GM12878 (cell line): Measurements from ENCODE around the gene CELF2. TPM values are rescaled to one million over a fixed set of nuclear protein-coding genes. Genes with fewer than 3 reads are reported as not detected.

Experiments used
- ATAC-seq: fragments of 200-7000 bp; cut with Tn5 transposase; 3 replicates; pipeline ENCODE4 v1.9.1; 2020; ENCODE audit warnings: mild to moderate bottlenecking, moderate library complexity
- BruUV-seq: library from RNA; stranded (reverse); fragments of 400-500 nt; replicated peaks from 2 replicates; lab custom pipeline; 2021; lab: Mats Ljungman, UMichigan
- CTCF ChIA-PET: fragments of 300-600 bp; sonication (Branson Sonifier 250); formaldehyde crosslinking; extraction: SDS; loops from one replicate; lab custom pipeline; 2021; ENCODE audit warnings: inconsistent platforms; lab: Yijun Ruan, JAX
- POLR2A ChIA-PET: fragments of 350-600 bp; formaldehyde crosslinking; extraction: SDS; loops from one replicate; lab custom pipeline; 2021; ENCODE audit warnings: inconsistent platforms; lab: Charles Lee
- RAD21 ChIA-PET: fragments of 300-600 bp; sonication (Branson Sonifier 250); formaldehyde crosslinking; loops from one replicate; lab custom pipeline; 2023; ENCODE audit warnings: antibody characterized with exemption; ENCODE audit not compliant: unreplicated experiment; lab: Charles Lee
- SMC1A ChIA-PET: fragments of 300-600 bp; sonication (Branson Sonifier 250); formaldehyde crosslinking; loops from one replicate; lab custom pipeline; 2023; ENCODE audit not compliant: unreplicated experiment, uncharacterized antibody; lab: Charles Lee
- DNase-seq: peaks from one replicate; pipeline ENCODE4 v3.0.0-alpha.2; 2011; ENCODE audit warnings: low read depth, low spot score
- FAIRE-seq: peaks from 3 replicates; lab custom pipeline; 2011; peaks lifted over from hg19 to GRCh38; lab: Jason Lieb, UNC
- H2AFZ ChIP-seq: 2 replicates; pipeline ENCODE4 v1.6.0; 2011; ENCODE audit warnings: low read depth, low read length, control low read depth; ENCODE audit not compliant: control insufficient read depth
- H3K27ac ChIP-seq: 2 replicates; pipeline ENCODE4 v1.5.1; 2011; ENCODE audit warnings: control low read depth; ENCODE audit not compliant: control insufficient read depth, insufficient read depth
- H3K27me3 ChIP-seq, 2 experiments: replicated peaks in 1 of 2; 2 replicates each; pipeline versions ENCODE4 v1.6.0 to v1.6.1; 2011; ENCODE audit warnings: low read length in 1 of 2; ENCODE audit not compliant: control insufficient read depth in 2 of 2, insufficient read depth in 2 of 2
- H3K36me3 ChIP-seq, 2 experiments: 2 replicates each; pipeline ENCODE4 v1.5.1; 2011; ENCODE audit warnings: low read length in 1 of 2; ENCODE audit not compliant: control insufficient read depth in 2 of 2, insufficient read depth in 2 of 2
- H3K4me1 ChIP-seq: 2 replicates; pipeline ENCODE4 v1.6.1; 2011; ENCODE audit warnings: mild to moderate bottlenecking, low read length, moderate library complexity, mixed read lengths; ENCODE audit not compliant: control insufficient read depth, insufficient read depth
- H3K4me2 ChIP-seq: 2 replicates; pipeline ENCODE4 v1.6.0; 2011; ENCODE audit warnings: control low read depth; ENCODE audit not compliant: control insufficient read depth, insufficient read depth
- H3K4me3 ChIP-seq: fragments of 200-600 bp; sonication (generic); 2 replicates; pipeline ENCODE4 v1.5.1; 2016
- H3K79me2 ChIP-seq: 2 replicates; pipeline ENCODE4 v1.6.0; 2011; ENCODE audit warnings: low read length; ENCODE audit not compliant: control insufficient read depth, insufficient read depth
- H3K9ac ChIP-seq: 2 replicates; pipeline ENCODE4 v1.8.0; 2011; ENCODE audit warnings: low read length, control low read depth, mixed read lengths; ENCODE audit not compliant: control insufficient read depth, insufficient read depth
- H3K9me3 ChIP-seq: replicated peaks from 3 replicates; pipeline ENCODE4 v1.5.1; 2011; ENCODE audit warnings: mild to moderate bottlenecking, low read length; ENCODE audit not compliant: control insufficient read depth, insufficient read depth
- H4K20me1 ChIP-seq: 2 replicates; pipeline ENCODE4 v1.6.0; 2011; ENCODE audit not compliant: control insufficient read depth, insufficient read depth
- BCLAF1 ChIP-seq: fragments of 450-650 bp; IDR thresholded peaks from 2 replicates; pipeline ENCODE4 v1.6.1; 2017; ENCODE audit warnings: antibody characterized with exemption, mild to moderate bottlenecking, moderate library complexity
- NFYB ChIP-seq: IDR thresholded peaks from 2 replicates; pipeline ENCODE4 v1.6.1; 2011; ENCODE audit warnings: low read depth, mild to moderate bottlenecking, low read length, improper control_type of control experiment, moderate library complexity; ENCODE audit not compliant: insufficient read depth
- POLR2AphosphoS5 ChIP-seq: IDR thresholded peaks from 2 replicates; pipeline ENCODE4 v1.6.1; 2011; ENCODE audit warnings: mild to moderate bottlenecking, low read length, inconsistent platforms
- ZNF24 ChIP-seq: fragments of 450-650 bp; IDR thresholded peaks from 2 replicates; pipeline ENCODE4 v1.6.1; 2017; ENCODE audit warnings: antibody characterized with exemption, mild to moderate bottlenecking
- WGBS: methylation state at CpG from one replicate; pipeline ENCODE4 v1.1.6; 2016; ENCODE audit warnings: low lambda C conversion rate; ENCODE audit not compliant: insufficient replicate concordance, insufficient coverage; ENCODE audit errors: missing lambda C conversion rate; 5-methylcytosine and 5-hydroxymethylcytosine counted together
- in situ Hi-C: fragments of 300-500 bp; cut with MboI; formaldehyde crosslinking; loops from 9 replicates; pipeline ENCODE4 v1.14.3; 2018; ENCODE audit warnings: mixed read lengths
- intact Hi-C: fragments of 100-400 bp; cut with micrococcal nuclease; formaldehyde crosslinking; loops from one replicate; pipeline ENCODE4 v1.14.2; 2022; ENCODE audit not compliant: unreplicated experiment
- polyA plus RNA-seq, 11 experiments: library from polyadenylated mRNA; depleted of rRNA in 4 of 11; unstranded in 6 of 11; stranded (reverse) in 5 of 11; fragments of >200 nt; fragmentation: Nextera tagmentation in 4 of 11; fragmentation: Illumina TruSeq in 1 of 11; extraction: Ambion mirVana in 4 of 11; extraction: Trizol in 1 of 11; gene quantifications; 1 replicate in 1 of 11; 2 replicates in 10 of 11; pipeline versions ENCODE4 v1.2.1 to v1.2.3, GENCODE V29; 2011 to 2016; ENCODE audit warnings: inconsistent platforms in 2 of 11, missing spikeins in 2 of 11, low read depth in 1 of 11
- total RNA-seq, 4 experiments: library from RNA; depleted of rRNA in 3 of 4; stranded (reverse); fragments of >200 nt in 3 of 4; fragmentation: Illumina TruSeq in 1 of 4; extraction: Trizol in 1 of 4; gene quantifications; 2 replicates each; pipeline versions ENCODE4 v1.2.1 to v1.2.3, GENCODE V29; 2013 to 2021

Gene CELF2
- total and polyA plus RNA-seq, 10 of the 15 experiments (the other 5 are each of a cell fraction or from before 2014, with no cell fraction given), result 20.8 to 129 (median 86.3) TPM

GRCh38 chr10:11276449-11276990 is 258.8 kb downstream of the CELF2 start:
- no peak overlapping the region for H3K4me2 ChIP-seq
- no TSS peak for BruUV-seq
- H3K9me3 ChIP-seq, result no peaks in the 10 kb centered on the region; the same call in 2 of the 3 replicates
- RAD21 ChIA-PET, result interaction anchor here (1.3 kb wide), 1 partner anchor 35 kb away, joined by 3 read pairs; no protein-coding TSS in a partner anchor
- H3K4me3 ChIP-seq, result no peak overlapping the region
- ATAC-seq (no peak), FAIRE-seq (no peak), DNase-seq (no peak)
- no peaks in the 10 kb centered on the region for H4K20me1 ChIP-seq
- no peak overlapping the region for H2AFZ ChIP-seq
- POLR2A ChIA-PET, result interaction anchor here (0.5 kb wide), 1 partner anchor 773 kb away, joined by 4 read pairs; no protein-coding TSS in a partner anchor
- H3K36me3 ChIP-seq, result peaks cover 38 to 55% of the 10 kb centered on the region in 2 experiments
- intact Hi-C loops, result loop anchor here (10.0 kb wide), 2 partner anchors 262 to 602 kb away; partner anchors contain the start of gene CELF2
- H3K9ac ChIP-seq, result no peak overlapping the region
- TF ChIP-seq NFYB, result no peak
- no peak for TF ChIP-seq ZNF24
- TF ChIP-seq BCLAF1, result no peak
- TF ChIP-seq POLR2AphosphoS5, result 0 out of 2 replicates have a peak, but pooled peaks have one; percentile 28
- SMC1A ChIA-PET, result interaction anchor here (1.0 to 1.6 kb wide), 6 partner anchors 13 to 163 kb away, joined by 3 to 6 read pairs (median 3); no protein-coding TSS in a partner anchor
- in situ Hi-C loops, result no loop called here
- H3K4me1 ChIP-seq, result peaks cover 25% of the 10 kb centered on the region
- no peaks in the 10 kb centered on the region for H3K27me3 ChIP-seq
- no peak overlapping the region for H3K27ac ChIP-seq
- WGBS, result 49% methylated on average over 10 of the region's 10 CpGs
- CTCF ChIA-PET, result no interaction called here
- peaks cover 9% of the 10 kb centered on the region for H3K79me2 ChIP-seq
